K562 (cell line): ENCODE results near the gene EMC8. TPM values are rescaled to one million over a fixed set of nuclear protein-coding genes. Genes with fewer than 3 reads are reported as not detected.

Experiments
- BRF1 ChIP-seq: IDR thresholded peaks from 3 replicates; pipeline ENCODE4 v1.6.1; 2011; ENCODE audit warnings: borderline replicate concordance, mild to moderate bottlenecking; ENCODE audit not compliant: insufficient read length; ENCODE audit errors: extremely low read depth
- CREBBP ChIP-seq: IDR thresholded peaks from one replicate; pipeline ENCODE4 v1.6.1; 2012; ENCODE audit warnings: low read depth, mild to moderate bottlenecking, control low read depth, inconsistent platforms, low read length
- ELK1 ChIP-seq: sonication (generic); formaldehyde crosslinking; IDR thresholded peaks from 2 replicates; pipeline ENCODE4 v1.8.1; 2022; ENCODE audit warnings: missing genetic modification reagents
- ZNF165 ChIP-seq: fragments of 250-450 bp; sonication (Bioruptor Pico); IDR thresholded peaks from 2 replicates; pipeline ENCODE4 v1.4.0; 2020; ENCODE audit warnings: borderline replicate concordance
- ZNF318 ChIP-seq, 2 experiments: fragments of 450-650 bp; IDR thresholded peaks; 2 replicates each; pipeline ENCODE4 v1.6.1; 2016; ENCODE audit warnings: mild to moderate bottlenecking in 2 of 2, borderline replicate concordance in 1 of 2, low read depth in 1 of 2, moderate library complexity in 1 of 2
- polyA plus RNA-seq, 8 experiments: library from polyadenylated mRNA; depleted of rRNA in 4 of 8; stranded (reverse) in 5 of 8; unstranded in 3 of 8; fragments of >200 nt; fragmentation: Nextera tagmentation in 2 of 8; fragmentation: Illumina TruSeq in 1 of 8; extraction: Ambion mirVana in 2 of 8; extraction: Trizol in 1 of 8; gene quantifications; 2 replicates each; pipeline versions ENCODE4 v1.2.1 to v1.2.3, GENCODE V29; 2011 to 2014; ENCODE audit warnings: inconsistent platforms in 1 of 8, missing spikeins in 1 of 8
- total RNA-seq, 7 experiments: library from RNA; depleted of rRNA in 6 of 7; stranded (reverse); fragments of >200 nt in 6 of 7; fragmentation: Illumina TruSeq in 2 of 7; extraction: Trizol in 2 of 7; gene quantifications; 2 replicates each; pipeline versions ENCODE4 v1.2.1 to v1.2.3, GENCODE V29; 2011 to 2021; ENCODE audit warnings: low replicate concordance in 1 of 7

The EMC8 gene
- total and polyA plus RNA-seq, 9 of the 15 experiments (the other 6 are each of a cell fraction or from before 2014, with no cell fraction given): 11.4 to 81.8 (median 48.6) TPM

GRCh38 chr16:85846461-85846860 lies 47.1 kb upstream of the EMC8 start (continued):
- TF ChIP-seq ZNF318 (IDR thresholded peaks at IDR 0.05; ENCODE audit: borderline replicate concordance in 1 of 2, low read depth in 1 of 2): no peak
- no peak for TF ChIP-seq ELK1 (CRISPR knock-in tag)
- TF ChIP-seq ZNF165 (CRISPR knock-in tag): no peak
- no peak for TF ChIP-seq BRF1
- no peak for TF ChIP-seq CREBBP
